Mesothelial cell of epicardium (in vitro differentiated cells): ENCODE data around the gene ATP2B1. TPM values are rescaled to one million over a fixed set of nuclear protein-coding genes. Genes with fewer than 3 reads are reported as not detected.

ENCODE experiments used
- DNase-seq, 2 experiments: peaks; one replicate each; pipeline ENCODE4 v3.0.0; 2021; ENCODE audit warnings: low spot score in 2 of 2; ENCODE audit not compliant: unreplicated experiment in 2 of 2
- H3K27ac Mint-ChIP-seq: 2 replicates; pipeline ENCODE4 v1.8.0; 2021; ENCODE audit warnings: mixed read lengths
- H3K27me3 Mint-ChIP-seq: 2 replicates; pipeline ENCODE4 v1.8.0; 2021; ENCODE audit warnings: low read depth, mixed read lengths
- H3K36me3 Mint-ChIP-seq: 2 replicates; pipeline ENCODE4 v1.8.0; 2021; ENCODE audit warnings: mixed read lengths
- H3K4me1 Mint-ChIP-seq: 2 replicates; pipeline ENCODE4 v1.8.0; 2021; ENCODE audit warnings: mixed read lengths
- H3K4me3 Mint-ChIP-seq: 2 replicates; pipeline ENCODE4 v1.8.0; 2021; ENCODE audit warnings: mild to moderate bottlenecking, moderate library complexity, mixed read lengths
- H3K9me3 Mint-ChIP-seq: 2 replicates; pipeline ENCODE4 v1.8.0; 2021; ENCODE audit warnings: mixed read lengths
- total RNA-seq: library from RNA; stranded (reverse); gene quantifications from 3 replicates; pipeline ENCODE4 v1.2.1, GENCODE V29; 2021
- TF ChIP-seq, protein P1 (sequence below): fragments of 200-600 bp; sonication (generic); IDR thresholded peaks from one replicate; pipeline ENCODE4 v1.5.0; 2021; ENCODE audit warnings: antibody characterized with exemption; ENCODE audit not compliant: unreplicated experiment

The ATP2B1 gene
- total RNA-seq, 1 donor from 2014 or later: 131 TPM

DNA sequence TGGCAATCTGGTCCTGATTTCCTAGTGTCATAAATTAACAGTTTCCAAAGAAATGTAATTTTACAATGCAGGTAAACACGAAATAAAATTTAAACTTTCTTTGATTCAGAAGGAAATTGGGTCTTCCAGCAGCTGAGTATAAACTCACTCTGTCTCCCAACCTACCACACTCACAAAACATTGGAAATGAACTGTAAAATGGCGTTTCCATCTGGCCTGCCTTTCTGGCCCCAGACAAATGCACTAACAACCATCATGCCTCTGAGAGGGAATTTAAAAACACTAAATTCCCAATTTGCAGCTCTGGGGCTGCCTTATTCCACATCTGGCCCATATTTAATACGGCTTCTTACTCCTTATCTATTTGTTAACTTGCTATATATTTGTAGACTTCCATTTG is 19.3 kb downstream of the ATP2B1 start:
- Mint-ChIP-seq H3K27ac (peak overlapping the region; percentile 31), H3K4me1 (peaks cover 43% of the 10 kb centered on the region), H3K9me3 (peaks cover 5% of the 10 kb centered on the region), H3K27me3 (no peaks in the 10 kb centered on the region), H3K36me3 (peaks cover 5% of the 10 kb centered on the region), H3K4me3 (no peak overlapping the region)
- TF ChIP-seq, protein P1, sequence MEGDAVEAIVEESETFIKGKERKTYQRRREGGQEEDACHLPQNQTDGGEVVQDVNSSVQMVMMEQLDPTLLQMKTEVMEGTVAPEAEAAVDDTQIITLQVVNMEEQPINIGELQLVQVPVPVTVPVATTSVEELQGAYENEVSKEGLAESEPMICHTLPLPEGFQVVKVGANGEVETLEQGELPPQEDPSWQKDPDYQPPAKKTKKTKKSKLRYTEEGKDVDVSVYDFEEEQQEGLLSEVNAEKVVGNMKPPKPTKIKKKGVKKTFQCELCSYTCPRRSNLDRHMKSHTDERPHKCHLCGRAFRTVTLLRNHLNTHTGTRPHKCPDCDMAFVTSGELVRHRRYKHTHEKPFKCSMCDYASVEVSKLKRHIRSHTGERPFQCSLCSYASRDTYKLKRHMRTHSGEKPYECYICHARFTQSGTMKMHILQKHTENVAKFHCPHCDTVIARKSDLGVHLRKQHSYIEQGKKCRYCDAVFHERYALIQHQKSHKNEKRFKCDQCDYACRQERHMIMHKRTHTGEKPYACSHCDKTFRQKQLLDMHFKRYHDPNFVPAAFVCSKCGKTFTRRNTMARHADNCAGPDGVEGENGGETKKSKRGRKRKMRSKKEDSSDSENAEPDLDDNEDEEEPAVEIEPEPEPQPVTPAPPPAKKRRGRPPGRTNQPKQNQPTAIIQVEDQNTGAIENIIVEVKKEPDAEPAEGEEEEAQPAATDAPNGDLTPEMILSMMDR: no peak
- DNase-seq: no peak

DNA sequence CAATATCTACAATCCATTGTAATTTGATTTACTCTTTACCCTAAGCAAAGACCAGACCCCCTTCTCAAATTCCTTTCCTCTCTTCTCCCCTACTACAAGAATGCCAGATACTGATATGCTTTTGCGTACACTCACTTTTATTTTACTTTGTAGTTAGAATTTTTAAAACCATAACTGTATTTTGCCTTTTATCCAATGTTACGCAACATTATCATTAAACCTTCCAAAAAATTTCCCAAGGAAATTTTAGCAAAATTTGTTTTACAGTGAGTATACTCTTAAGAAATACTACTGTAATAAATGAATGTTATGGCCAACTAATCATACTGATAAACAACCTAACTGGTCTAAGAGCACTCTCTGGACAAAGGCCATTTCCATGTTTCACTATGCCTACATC is 22.3 kb downstream of the ATP2B1 start:
- Mint-ChIP-seq H3K4me3 (no peak overlapping the region), H3K27me3 (no peaks in the 10 kb centered on the region), H3K27ac (no peak overlapping the region), H3K4me1 (peaks cover 19% of the 10 kb centered on the region), H3K36me3 (peaks cover 30% of the 10 kb centered on the region), H3K9me3 (peaks cover 32% of the 10 kb centered on the region)
- TF ChIP-seq, protein P1: no peak
- no peak for DNase-seq

DNA sequence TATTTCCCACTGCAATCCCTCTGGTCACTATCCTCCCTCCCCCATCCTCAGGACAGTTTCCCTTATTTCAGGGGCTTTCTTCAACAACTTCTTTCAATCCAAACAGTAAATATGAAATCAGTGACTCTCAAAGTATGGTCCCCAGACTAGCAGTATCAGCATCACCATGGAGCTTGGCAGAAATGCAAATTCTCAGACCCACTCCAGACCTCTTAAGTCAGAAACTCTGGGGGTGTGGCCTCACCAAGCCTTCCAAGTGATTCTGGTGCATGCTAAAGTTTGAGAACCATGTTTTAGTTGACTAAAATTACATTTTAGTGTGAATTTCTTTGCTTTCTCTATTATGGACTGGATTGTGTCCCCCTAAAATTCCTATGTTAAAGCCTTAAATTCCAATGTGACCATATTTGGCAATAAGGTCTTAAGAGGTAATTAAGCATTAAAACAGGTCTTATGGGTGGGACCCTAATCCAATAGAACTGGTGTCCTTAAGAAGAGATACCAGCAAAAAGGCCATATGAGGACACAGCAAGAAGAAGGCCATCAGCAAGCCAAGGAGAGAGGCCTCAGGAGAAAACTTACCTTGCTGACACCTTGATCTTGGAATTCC is 23.2 kb downstream of the ATP2B1 start:
- Mint-ChIP-seq H3K36me3 (peaks cover 36% of the 10 kb centered on the region), H3K27me3 (no peaks in the 10 kb centered on the region), H3K27ac (no peak overlapping the region), H3K4me3 (no peak overlapping the region), H3K4me1 (peaks cover 10% of the 10 kb centered on the region), H3K9me3 (peaks cover 39% of the 10 kb centered on the region)
- TF ChIP-seq, protein P1: no peak
- no peak for DNase-seq

DNA sequence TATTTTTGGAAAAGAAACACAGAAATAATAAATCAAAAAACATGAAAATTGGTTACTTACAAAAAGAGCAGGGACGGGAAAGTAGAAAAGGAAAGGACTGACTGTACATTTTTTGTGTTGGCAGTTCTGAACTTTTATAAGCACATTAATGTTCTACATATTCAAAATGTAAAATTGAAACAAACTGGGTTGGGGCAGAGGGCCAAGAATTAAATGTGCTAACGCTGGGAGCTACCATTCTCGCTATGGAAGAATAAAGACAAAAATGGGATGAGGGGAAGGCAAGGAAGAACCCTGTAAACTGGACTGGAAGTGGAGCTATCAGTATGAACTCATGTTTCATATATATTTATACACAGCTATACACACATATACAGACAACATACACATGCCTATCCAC is 24.5 kb downstream of the ATP2B1 start:
- H3K27ac Mint-ChIP-seq: peak overlapping the region; percentile 18
- TF ChIP-seq, protein P1: no peak
- H3K4me1 Mint-ChIP-seq: peaks cover 4% of the 10 kb centered on the region
- no peak overlapping the region for H3K4me3 Mint-ChIP-seq
- peaks cover 53% of the 10 kb centered on the region for H3K9me3 Mint-ChIP-seq
- H3K27me3 Mint-ChIP-seq: no peaks in the 10 kb centered on the region
- DNase-seq: no peak
- H3K36me3 Mint-ChIP-seq: peaks cover 50% of the 10 kb centered on the region

DNA sequence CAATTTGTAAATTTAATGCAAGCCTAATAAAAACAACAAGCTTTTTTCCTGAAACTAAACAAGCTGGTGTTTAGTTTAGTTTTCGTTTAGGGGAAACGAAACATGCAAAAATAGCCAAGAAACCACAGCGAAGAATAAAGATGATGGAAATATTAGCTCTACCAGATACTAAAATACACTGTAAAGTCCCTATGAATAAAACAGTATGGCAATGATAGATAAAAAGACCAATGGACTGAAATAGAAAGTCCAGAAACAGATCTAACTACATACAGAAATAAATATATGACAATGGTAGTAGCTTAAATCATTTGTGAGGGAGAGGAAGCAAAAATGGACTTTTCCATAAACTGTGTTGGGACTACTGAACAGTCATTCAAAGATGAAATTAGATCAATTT is 26.4 kb downstream of the ATP2B1 start:
- H3K27me3 Mint-ChIP-seq: no peaks in the 10 kb centered on the region
- no peak for DNase-seq
- H3K4me3 Mint-ChIP-seq: no peak overlapping the region
- no peak overlapping the region for H3K27ac Mint-ChIP-seq
- TF ChIP-seq, protein P1: no peak
- H3K9me3 Mint-ChIP-seq: peaks cover 54% of the 10 kb centered on the region
- H3K4me1 Mint-ChIP-seq: peaks cover 7% of the 10 kb centered on the region
- peaks cover 52% of the 10 kb centered on the region for H3K36me3 Mint-ChIP-seq

DNA sequence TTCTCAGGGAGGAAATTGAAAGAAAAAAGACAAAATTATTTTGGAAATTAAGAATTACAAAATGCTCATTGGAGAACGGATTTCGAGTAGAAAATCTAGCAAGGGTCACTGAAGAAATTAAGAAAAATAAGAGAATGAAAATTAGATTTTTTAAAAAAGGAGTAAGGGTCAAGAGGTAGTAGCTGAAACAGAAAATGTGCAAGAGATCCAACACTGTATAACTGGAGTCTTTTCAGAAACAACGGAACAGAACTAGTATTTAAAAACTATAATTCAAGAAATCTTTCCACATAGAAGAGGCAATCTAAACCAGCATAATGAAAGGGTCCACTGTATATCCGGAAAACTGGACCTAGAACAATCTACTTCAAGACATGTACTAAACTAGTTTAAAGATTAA is 28.2 kb downstream of the ATP2B1 start:
- DNase-seq: no peak
- peaks cover 50% of the 10 kb centered on the region for H3K9me3 Mint-ChIP-seq
- no peak overlapping the region for H3K4me3 Mint-ChIP-seq
- H3K4me1 Mint-ChIP-seq: peaks cover 10% of the 10 kb centered on the region
- TF ChIP-seq, protein P1: no peak
- H3K27me3 Mint-ChIP-seq: no peaks in the 10 kb centered on the region
- no peak overlapping the region for H3K27ac Mint-ChIP-seq
- H3K36me3 Mint-ChIP-seq: peaks cover 49% of the 10 kb centered on the region
